ENCODE results near the gene NUP98.

Gene NUP98

DNA sequence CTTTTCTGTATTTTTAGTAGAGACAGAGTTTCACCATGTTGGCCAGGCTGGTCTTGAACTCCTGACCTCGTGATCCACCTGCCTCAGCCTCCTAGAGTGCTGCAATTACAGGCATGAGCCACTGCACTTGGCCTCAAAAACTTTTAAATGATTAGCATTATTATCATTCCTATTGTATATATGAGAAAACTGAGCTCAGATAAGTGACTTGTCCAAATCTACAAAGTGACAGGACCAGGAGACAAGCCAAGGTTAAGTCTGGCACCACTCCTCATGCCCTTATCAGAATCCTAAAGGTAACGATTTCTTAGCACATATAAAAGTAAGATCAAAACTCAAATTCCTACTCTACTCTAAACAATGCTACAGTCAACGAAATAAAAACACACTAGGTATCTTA is 94.0 kb downstream of the NUP98 start:
- Histone ChIP-seq H3K4me3 (no peak overlapping the region), H3K36me3 (ENCODE audit: insufficient read depth, low read length) (peaks cover 91% of the 10 kb centered on the region), H3K27ac (no peak overlapping the region), H3K9ac (ENCODE audit: insufficient read length) (no peak overlapping the region), H3K9me3 (ENCODE audit: low read depth, low read length) (no peaks in the 10 kb centered on the region)
- DNase-seq (ENCODE audit: low read depth, low spot score): no peak
- TF ChIP-seq EZH2 (IDR thresholded peaks at IDR 0.05) (no peak), FOXP2 (optimal IDR thresholded peaks at IDR 0.05; ENCODE audit: control extremely low read depth, extremely low read length, insufficient read depth) (no peak), POLR2AphosphoS5 (IDR thresholded peaks at IDR 0.05; ENCODE audit: borderline replicate concordance, low read depth, low read length) (no peak)

DNA sequence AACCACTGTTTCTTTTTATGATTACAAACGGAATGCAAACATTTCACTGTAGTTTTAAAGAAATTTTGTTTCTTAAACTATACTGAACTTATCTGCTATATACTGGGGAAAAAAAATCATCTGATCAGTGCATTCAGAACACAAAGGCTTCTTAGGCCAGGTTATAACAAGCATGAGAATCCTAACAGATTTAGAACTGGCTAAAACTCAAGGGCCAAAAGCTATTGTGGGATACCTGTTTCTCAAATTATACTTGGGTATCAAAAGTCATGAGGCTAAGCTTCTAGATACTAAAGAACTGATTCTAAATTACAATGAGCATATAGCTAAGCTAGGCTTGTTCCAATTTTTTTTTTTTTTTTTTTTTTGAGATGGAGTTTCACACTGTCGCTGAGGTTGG is 96.4 kb downstream of the NUP98 start:
- TF ChIP-seq EZH2 (IDR thresholded peaks at IDR 0.05) (no peak), FOXP2 (optimal IDR thresholded peaks at IDR 0.05; ENCODE audit: control extremely low read depth, extremely low read length, insufficient read depth) (no peak), POLR2AphosphoS5 (IDR thresholded peaks at IDR 0.05; ENCODE audit: borderline replicate concordance, low read depth, low read length) (no peak)
- DNase-seq (ENCODE audit: low read depth, low spot score): no peak

DNA sequence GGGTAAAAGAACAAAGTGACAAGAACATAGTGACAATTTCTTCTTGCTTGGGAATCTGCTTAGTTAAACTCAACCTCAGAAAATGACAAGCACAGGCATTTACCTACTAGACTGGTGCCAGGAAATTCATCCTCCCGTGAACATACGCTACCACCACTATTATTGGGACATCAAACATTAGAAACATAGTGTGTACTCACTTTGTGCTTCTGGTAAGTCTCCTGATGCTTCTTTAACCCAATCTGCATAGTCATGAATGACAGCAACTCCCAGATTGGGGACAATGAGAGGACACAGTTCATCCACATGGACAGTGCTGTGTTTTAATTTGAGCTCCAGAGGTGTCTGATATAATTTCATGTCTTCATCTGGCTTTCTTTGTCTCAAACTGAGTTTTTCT is 96.9 kb downstream of the NUP98 start:
- H3K27ac ChIP-seq: no peak overlapping the region
- H3K36me3 ChIP-seq (ENCODE audit: insufficient read depth, low read length): peaks cover 90% of the 10 kb centered on the region
- TF ChIP-seq EZH2 (IDR thresholded peaks at IDR 0.05): no peak
- TF ChIP-seq POLR2AphosphoS5 (IDR thresholded peaks at IDR 0.05; ENCODE audit: borderline replicate concordance, low read depth, low read length): no peak
- no peak for TF ChIP-seq FOXP2 (optimal IDR thresholded peaks at IDR 0.05; ENCODE audit: control extremely low read depth, extremely low read length, insufficient read depth)
- no peak overlapping the region for H3K9ac ChIP-seq (ENCODE audit: insufficient read length)
- DNase-seq (ENCODE audit: low read depth, low spot score): no peak
- no peak overlapping the region for H3K4me3 ChIP-seq
- H3K9me3 ChIP-seq (ENCODE audit: low read depth, low read length): no peaks in the 10 kb centered on the region

More for the DNA sequence above, 96.4 kb downstream of the NUP98 start:
- no peak overlapping the region for H3K4me3 ChIP-seq
- H3K9ac ChIP-seq (ENCODE audit: insufficient read length): no peak overlapping the region
- peaks cover 90% of the 10 kb centered on the region for H3K36me3 ChIP-seq (ENCODE audit: insufficient read depth, low read length)
- H3K9me3 ChIP-seq (ENCODE audit: low read depth, low read length): no peaks in the 10 kb centered on the region
- no peak overlapping the region for H3K27ac ChIP-seq

GRCh38 chr11:3686751-3687150 is 110.6 kb downstream of the NUP98 start:
- H3K9me3 ChIP-seq (ENCODE audit: low read depth, low read length): no peaks in the 10 kb centered on the region
- peaks cover 84% of the 10 kb centered on the region for H3K36me3 ChIP-seq (ENCODE audit: insufficient read depth, low read length)
- H3K27ac ChIP-seq: no peak overlapping the region
- H3K9ac ChIP-seq (ENCODE audit: insufficient read length): no peak overlapping the region
- TF ChIP-seq POLR2AphosphoS5 (IDR thresholded peaks at IDR 0.05; ENCODE audit: borderline replicate concordance, low read depth, low read length): no peak
- TF ChIP-seq EZH2 (IDR thresholded peaks at IDR 0.05): no peak
- no peak for TF ChIP-seq FOXP2 (optimal IDR thresholded peaks at IDR 0.05; ENCODE audit: control extremely low read depth, extremely low read length, insufficient read depth)
- H3K4me3 ChIP-seq: no peak overlapping the region
- DNase-seq (ENCODE audit: low read depth, low spot score): no peak

- 0 out of 2 replicates have a peak overlapping the region, but pooled peaks have one; percentile 13 for H3K27ac ChIP-seq
- H3K4me3 ChIP-seq: no peak overlapping the region
- H3K9me3 ChIP-seq (ENCODE audit: low read depth, low read length): no peaks in the 10 kb centered on the region
- H3K36me3 ChIP-seq (ENCODE audit: insufficient read depth, low read length): peaks cover 84% of the 10 kb centered on the region
- no peak for DNase-seq (ENCODE audit: low read depth, low spot score)
- TF ChIP-seq EZH2 (IDR thresholded peaks at IDR 0.05) (no peak), POLR2AphosphoS5 (IDR thresholded peaks at IDR 0.05; ENCODE audit: borderline replicate concordance, low read depth, low read length) (no peak), FOXP2 (optimal IDR thresholded peaks at IDR 0.05; ENCODE audit: control extremely low read depth, extremely low read length, insufficient read depth) (no peak)
- H3K9ac ChIP-seq (ENCODE audit: insufficient read length): no peak overlapping the region
Measured at GRCh38 chr11:3685923-3686322, 111.4 kb downstream of the NUP98 start.

- no peak overlapping the region for H3K4me3 ChIP-seq
- no peak overlapping the region; the same call in 1 of the 2 replicates for H3K27ac ChIP-seq
- peaks cover 89% of the 10 kb centered on the region for H3K36me3 ChIP-seq (ENCODE audit: insufficient read depth, low read length)
- no peak for DNase-seq (ENCODE audit: low read depth, low spot score)
- TF ChIP-seq POLR2AphosphoS5 (IDR thresholded peaks at IDR 0.05; ENCODE audit: borderline replicate concordance, low read depth, low read length): no peak
- no peak for TF ChIP-seq FOXP2 (optimal IDR thresholded peaks at IDR 0.05; ENCODE audit: control extremely low read depth, extremely low read length, insufficient read depth)
- TF ChIP-seq EZH2 (IDR thresholded peaks at IDR 0.05): no peak
- H3K9me3 ChIP-seq (ENCODE audit: low read depth, low read length): no peaks in the 10 kb centered on the region
- no peak overlapping the region for H3K9ac ChIP-seq (ENCODE audit: insufficient read length)
Measured at GRCh38 chr11:3684819-3685172, 112.6 kb downstream of the NUP98 start.

GRCh38 chr11:3684129-3684818 is 113.1 kb downstream of the NUP98 start:
- Histone ChIP-seq H3K9me3 (ENCODE audit: low read depth, low read length) (no peaks in the 10 kb centered on the region), H3K36me3 (ENCODE audit: insufficient read depth, low read length) (peaks cover 90% of the 10 kb centered on the region), H3K27ac (no peak overlapping the region; the same call in 1 of the 2 replicates), H3K9ac (ENCODE audit: insufficient read length) (no peak overlapping the region), H3K4me3 (no peak overlapping the region)
- TF ChIP-seq POLR2AphosphoS5 (IDR thresholded peaks at IDR 0.05; ENCODE audit: borderline replicate concordance, low read depth, low read length): no peak
- no peak for TF ChIP-seq EZH2 (IDR thresholded peaks at IDR 0.05)
- TF ChIP-seq FOXP2 (optimal IDR thresholded peaks at IDR 0.05; ENCODE audit: control extremely low read depth, extremely low read length, insufficient read depth): no peak
- no peak for DNase-seq (ENCODE audit: low read depth, low spot score)

- DNase-seq (ENCODE audit: low read depth, low spot score): no peak
- no peak overlapping the region for H3K4me3 ChIP-seq
- peaks cover 99% of the 10 kb centered on the region for H3K36me3 ChIP-seq (ENCODE audit: insufficient read depth, low read length)
- H3K9me3 ChIP-seq (ENCODE audit: low read depth, low read length): no peaks in the 10 kb centered on the region
- no peak overlapping the region for H3K27ac ChIP-seq
- no peak overlapping the region for H3K9ac ChIP-seq (ENCODE audit: insufficient read length)
- TF ChIP-seq EZH2 (IDR thresholded peaks at IDR 0.05) (no peak), FOXP2 (optimal IDR thresholded peaks at IDR 0.05; ENCODE audit: control extremely low read depth, extremely low read length, insufficient read depth) (no peak), POLR2AphosphoS5 (IDR thresholded peaks at IDR 0.05; ENCODE audit: borderline replicate concordance, low read depth, low read length) (no peak)
Measured at GRCh38 chr11:3683039-3683438, 114.3 kb downstream of the NUP98 start.

DNA sequence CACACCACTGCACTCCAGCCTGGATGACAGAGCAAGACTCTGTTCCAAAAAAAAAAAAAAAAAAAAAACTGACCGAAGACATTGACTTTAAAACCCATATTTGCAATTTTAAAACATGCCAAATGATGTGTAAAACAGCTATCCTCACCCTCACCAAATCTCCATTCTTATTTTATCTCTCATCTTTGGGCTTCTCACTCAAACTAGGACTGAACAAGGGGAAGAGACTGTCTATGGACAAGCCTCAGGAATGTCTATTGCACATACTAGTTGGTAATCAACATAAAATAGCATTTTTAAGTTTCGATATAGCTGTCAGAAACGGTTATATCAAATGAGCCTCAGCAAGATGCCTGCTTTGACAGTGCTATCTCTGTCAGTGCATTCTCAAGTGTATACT is 118.3 kb downstream of the NUP98 start:
- Histone ChIP-seq H3K36me3 (ENCODE audit: insufficient read depth, low read length) (peaks cover 98% of the 10 kb centered on the region), H3K9ac (ENCODE audit: insufficient read length) (no peak overlapping the region), H3K9me3 (ENCODE audit: low read depth, low read length) (no peaks in the 10 kb centered on the region), H3K27ac (no peak overlapping the region), H3K4me3 (no peak overlapping the region)
- TF ChIP-seq EZH2 (IDR thresholded peaks at IDR 0.05) (no peak), POLR2AphosphoS5 (IDR thresholded peaks at IDR 0.05; ENCODE audit: borderline replicate concordance, low read depth, low read length) (no peak), FOXP2 (optimal IDR thresholded peaks at IDR 0.05; ENCODE audit: control extremely low read depth, extremely low read length, insufficient read depth) (no peak)
- no peak for DNase-seq (ENCODE audit: low read depth, low spot score)

Measured in SK-N-MC (cell line).